K562 (cell line): Measurements from ENCODE around the gene CACNA1C. TPM values are rescaled to one million over a fixed set of nuclear protein-coding genes. Genes with fewer than 3 reads are reported as not detected.

Experiments
- DIDO1 ChIP-seq: fragments of 450-650 bp; IDR thresholded peaks from 2 replicates; pipeline ENCODE4 v1.6.1; 2016; ENCODE audit warnings: low read depth, missing biosample characterization, missing genetic modification characterization
- NONO ChIP-seq, 2 experiments: fragments of 200-400 bp in 1 of 2; fragments of 450-650 bp in 1 of 2; formaldehyde crosslinking in 1 of 2; IDR thresholded peaks; 2 replicates each; pipeline ENCODE4 v1.6.1; 2017; ENCODE audit warnings: low read depth in 2 of 2, mild to moderate bottlenecking in 2 of 2, moderate library complexity in 2 of 2, low read length in 1 of 2
- XRCC3 ChIP-seq: fragments of 450-650 bp; IDR thresholded peaks from 2 replicates; pipeline ENCODE4 v1.6.1; 2017; ENCODE audit warnings: mild to moderate bottlenecking, moderate library complexity
- polyA plus RNA-seq, 8 experiments: library from polyadenylated mRNA; depleted of rRNA in 4 of 8; stranded (reverse) in 5 of 8; unstranded in 3 of 8; fragments of >200 nt; fragmentation: Nextera tagmentation in 2 of 8; fragmentation: Illumina TruSeq in 1 of 8; extraction: Ambion mirVana in 2 of 8; extraction: Trizol in 1 of 8; gene quantifications; 2 replicates each; pipeline versions ENCODE4 v1.2.1 to v1.2.3, GENCODE V29; 2011 to 2014; ENCODE audit warnings: inconsistent platforms in 1 of 8, missing spikeins in 1 of 8
- total RNA-seq, 7 experiments: library from RNA; depleted of rRNA in 6 of 7; stranded (reverse); fragments of >200 nt in 6 of 7; fragmentation: Illumina TruSeq in 2 of 7; extraction: Trizol in 2 of 7; gene quantifications; 2 replicates each; pipeline versions ENCODE4 v1.2.1 to v1.2.3, GENCODE V29; 2011 to 2021; ENCODE audit warnings: low replicate concordance in 1 of 7
- TF ChIP-seq, protein P1 (sequence below): sonication (generic); formaldehyde crosslinking; IDR thresholded peaks from 2 replicates; pipeline ENCODE4 v1.8.1; 2023; ENCODE audit warnings: mild to moderate bottlenecking, missing genetic modification reagents
- TF ChIP-seq, protein P2 (sequence below): sonication (generic); formaldehyde crosslinking; IDR thresholded peaks from 2 replicates; pipeline ENCODE4 v1.8.0; 2022; ENCODE audit warnings: mild to moderate bottlenecking, low read depth, missing genetic modification reagents
- TF ChIP-seq, protein P3 (sequence below), 2 experiments: fragments of 450-650 bp in 1 of 2; sonication (generic) in 1 of 2; formaldehyde crosslinking in 1 of 2; IDR thresholded peaks; 2 replicates each; pipeline versions ENCODE4 v1.7.1 to v1.9.0; 2016 to 2022; ENCODE audit warnings: inconsistent platforms in 1 of 2, mild to moderate bottlenecking in 1 of 2, missing genetic modification reagents in 1 of 2
- TF ChIP-seq, protein P4 (sequence below): fragments of 250-450 bp; sonication (Bioruptor Pico); IDR thresholded peaks from 2 replicates; pipeline ENCODE4 v1.8.0; 2022; ENCODE audit warnings: moderate library complexity, mild to moderate bottlenecking, inconsistent platforms

The CACNA1C gene
- total and polyA plus RNA-seq, 9 of the 15 experiments (the other 6 are each of a cell fraction or from before 2014, with no cell fraction given), result not detected

DNA sequence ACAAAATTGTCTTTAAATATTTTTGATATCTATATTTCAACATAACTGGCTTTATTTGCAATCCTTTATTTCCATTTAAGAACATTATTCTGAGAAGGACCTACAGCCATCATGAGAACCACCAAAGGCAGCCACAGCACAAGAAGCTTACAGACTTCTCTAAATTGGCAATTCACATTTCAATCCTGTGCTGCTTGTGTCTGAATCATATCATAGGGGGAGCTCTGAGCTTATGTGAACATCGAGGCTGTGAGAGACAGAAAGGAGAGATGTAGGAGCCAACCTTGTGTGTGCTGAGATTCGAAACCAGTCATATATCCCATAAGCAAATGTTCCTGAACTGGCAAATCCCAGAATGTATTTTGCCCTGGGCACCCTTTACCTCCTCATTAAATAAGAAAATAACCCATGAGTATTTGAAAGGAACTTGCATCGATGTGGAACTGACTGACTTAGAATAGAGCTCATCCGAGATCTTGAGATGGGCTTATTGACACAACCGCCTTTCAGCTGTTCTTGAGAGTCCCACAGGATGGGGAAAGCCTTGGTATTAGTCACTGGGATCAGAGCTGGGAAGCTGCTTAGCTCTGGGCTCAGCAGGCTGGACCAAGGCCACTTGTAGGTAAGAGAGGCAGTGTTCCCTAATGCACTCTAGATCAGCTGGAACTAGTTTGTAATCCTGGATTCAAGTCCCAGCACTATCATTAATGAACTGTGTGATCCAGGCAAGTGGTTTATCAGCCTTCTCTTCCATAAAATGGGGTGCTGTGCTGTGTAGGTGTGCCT lies 329.8 kb downstream of the CACNA1C start (continued):
- TF ChIP-seq, protein P1, sequence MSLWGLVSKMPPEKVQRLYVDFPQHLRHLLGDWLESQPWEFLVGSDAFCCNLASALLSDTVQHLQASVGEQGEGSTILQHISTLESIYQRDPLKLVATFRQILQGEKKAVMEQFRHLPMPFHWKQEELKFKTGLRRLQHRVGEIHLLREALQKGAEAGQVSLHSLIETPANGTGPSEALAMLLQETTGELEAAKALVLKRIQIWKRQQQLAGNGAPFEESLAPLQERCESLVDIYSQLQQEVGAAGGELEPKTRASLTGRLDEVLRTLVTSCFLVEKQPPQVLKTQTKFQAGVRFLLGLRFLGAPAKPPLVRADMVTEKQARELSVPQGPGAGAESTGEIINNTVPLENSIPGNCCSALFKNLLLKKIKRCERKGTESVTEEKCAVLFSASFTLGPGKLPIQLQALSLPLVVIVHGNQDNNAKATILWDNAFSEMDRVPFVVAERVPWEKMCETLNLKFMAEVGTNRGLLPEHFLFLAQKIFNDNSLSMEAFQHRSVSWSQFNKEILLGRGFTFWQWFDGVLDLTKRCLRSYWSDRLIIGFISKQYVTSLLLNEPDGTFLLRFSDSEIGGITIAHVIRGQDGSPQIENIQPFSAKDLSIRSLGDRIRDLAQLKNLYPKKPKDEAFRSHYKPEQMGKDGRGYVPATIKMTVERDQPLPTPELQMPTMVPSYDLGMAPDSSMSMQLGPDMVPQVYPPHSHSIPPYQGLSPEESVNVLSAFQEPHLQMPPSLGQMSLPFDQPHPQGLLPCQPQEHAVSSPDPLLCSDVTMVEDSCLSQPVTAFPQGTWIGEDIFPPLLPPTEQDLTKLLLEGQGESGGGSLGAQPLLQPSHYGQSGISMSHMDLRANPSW (CRISPR knock-in tag), result no peak
- TF ChIP-seq XRCC3 (no peak), DIDO1 (tag) (no peak), NONO (IDR thresholded peaks at IDR 0.05; ENCODE audit: low read depth in 2 of 2, low read length in 1 of 2) (no peak)
- TF ChIP-seq, protein P2, sequence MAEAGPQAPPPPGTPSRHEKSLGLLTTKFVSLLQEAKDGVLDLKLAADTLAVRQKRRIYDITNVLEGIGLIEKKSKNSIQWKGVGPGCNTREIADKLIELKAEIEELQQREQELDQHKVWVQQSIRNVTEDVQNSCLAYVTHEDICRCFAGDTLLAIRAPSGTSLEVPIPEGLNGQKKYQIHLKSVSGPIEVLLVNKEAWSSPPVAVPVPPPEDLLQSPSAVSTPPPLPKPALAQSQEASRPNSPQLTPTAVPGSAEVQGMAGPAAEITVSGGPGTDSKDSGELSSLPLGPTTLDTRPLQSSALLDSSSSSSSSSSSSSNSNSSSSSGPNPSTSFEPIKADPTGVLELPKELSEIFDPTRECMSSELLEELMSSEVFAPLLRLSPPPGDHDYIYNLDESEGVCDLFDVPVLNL (CRISPR knock-in tag), result no peak
- TF ChIP-seq, protein P3, sequence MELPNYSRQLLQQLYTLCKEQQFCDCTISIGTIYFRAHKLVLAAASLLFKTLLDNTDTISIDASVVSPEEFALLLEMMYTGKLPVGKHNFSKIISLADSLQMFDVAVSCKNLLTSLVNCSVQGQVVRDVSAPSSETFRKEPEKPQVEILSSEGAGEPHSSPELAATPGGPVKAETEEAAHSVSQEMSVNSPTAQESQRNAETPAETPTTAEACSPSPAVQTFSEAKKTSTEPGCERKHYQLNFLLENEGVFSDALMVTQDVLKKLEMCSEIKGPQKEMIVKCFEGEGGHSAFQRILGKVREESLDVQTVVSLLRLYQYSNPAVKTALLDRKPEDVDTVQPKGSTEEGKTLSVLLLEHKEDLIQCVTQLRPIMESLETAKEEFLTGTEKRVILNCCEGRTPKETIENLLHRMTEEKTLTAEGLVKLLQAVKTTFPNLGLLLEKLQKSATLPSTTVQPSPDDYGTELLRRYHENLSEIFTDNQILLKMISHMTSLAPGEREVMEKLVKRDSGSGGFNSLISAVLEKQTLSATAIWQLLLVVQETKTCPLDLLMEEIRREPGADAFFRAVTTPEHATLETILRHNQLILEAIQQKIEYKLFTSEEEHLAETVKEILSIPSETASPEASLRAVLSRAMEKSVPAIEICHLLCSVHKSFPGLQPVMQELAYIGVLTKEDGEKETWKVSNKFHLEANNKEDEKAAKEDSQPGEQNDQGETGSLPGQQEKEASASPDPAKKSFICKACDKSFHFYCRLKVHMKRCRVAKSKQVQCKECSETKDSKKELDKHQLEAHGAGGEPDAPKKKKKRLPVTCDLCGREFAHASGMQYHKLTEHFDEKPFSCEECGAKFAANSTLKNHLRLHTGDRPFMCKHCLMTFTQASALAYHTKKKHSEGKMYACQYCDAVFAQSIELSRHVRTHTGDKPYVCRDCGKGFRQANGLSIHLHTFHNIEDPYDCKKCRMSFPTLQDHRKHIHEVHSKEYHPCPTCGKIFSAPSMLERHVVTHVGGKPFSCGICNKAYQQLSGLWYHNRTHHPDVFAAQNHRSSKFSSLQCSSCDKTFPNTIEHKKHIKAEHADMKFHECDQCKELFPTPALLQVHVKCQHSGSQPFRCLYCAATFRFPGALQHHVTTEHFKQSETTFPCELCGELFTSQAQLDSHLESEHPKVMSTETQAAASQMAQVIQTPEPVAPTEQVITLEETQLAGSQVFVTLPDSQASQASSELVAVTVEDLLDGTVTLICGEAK (IDR thresholded peaks at IDR 0.05), result no peak
- TF ChIP-seq, protein P3 (CRISPR knock-in tag; IDR thresholded peaks at IDR 0.05), result no peak
- TF ChIP-seq, protein P4, sequence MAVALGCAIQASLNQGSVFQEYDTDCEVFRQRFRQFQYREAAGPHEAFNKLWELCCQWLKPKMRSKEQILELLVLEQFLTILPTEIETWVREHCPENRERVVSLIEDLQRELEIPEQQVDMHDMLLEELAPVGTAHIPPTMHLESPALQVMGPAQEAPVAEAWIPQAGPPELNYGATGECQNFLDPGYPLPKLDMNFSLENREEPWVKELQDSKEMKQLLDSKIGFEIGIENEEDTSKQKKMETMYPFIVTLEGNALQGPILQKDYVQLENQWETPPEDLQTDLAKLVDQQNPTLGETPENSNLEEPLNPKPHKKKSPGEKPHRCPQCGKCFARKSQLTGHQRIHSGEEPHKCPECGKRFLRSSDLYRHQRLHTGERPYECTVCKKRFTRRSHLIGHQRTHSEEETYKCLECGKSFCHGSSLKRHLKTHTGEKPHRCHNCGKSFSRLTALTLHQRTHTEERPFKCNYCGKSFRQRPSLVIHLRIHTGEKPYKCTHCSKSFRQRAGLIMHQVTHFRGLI (CRISPR knock-in tag), result no peak
